ENCODE results near the gene FBXW8.
"Not testable (repeated sequence)": the region's sequence is repeated elsewhere in the genome, so short reads cannot be mapped to it uniquely, and the experiment has no call there.

The FBXW8 gene

GRCh38 chr12:117042862-117043261, 132.1 kb downstream of the FBXW8 start:
- DNase-seq: no peak

DNA sequence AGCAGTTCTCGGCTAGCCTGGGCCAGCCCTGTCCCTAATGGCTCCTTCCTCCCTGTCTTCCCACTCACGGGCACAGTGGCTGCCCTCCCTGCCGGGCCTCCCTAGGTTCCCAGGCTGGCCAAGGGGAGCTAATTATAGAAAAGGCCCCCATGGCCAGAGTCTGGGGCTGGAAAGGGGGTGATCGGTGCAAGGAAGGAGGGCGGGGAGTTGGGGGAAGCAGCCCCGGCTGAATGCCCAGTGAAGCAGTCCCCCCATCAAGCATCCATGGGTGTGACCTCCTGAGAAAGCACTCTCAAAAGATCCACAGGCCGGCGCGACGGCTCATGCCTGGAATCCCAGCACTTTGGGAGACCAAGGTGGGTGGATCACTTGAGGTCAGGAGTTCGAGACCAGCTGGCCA, 133.6 kb downstream of the FBXW8 start:
- no peak for DNase-seq

- peak; percentile 42 for DNase-seq
These were observed 134.0 kb downstream of the FBXW8 start for GRCh38 chr12:117044790-117045159.

- DNase-seq: peak; percentile 61
These were observed 134.6 kb downstream of the FBXW8 start for GRCh38 chr12:117045160-117046010.

GRCh38 chr12:117046011-117046369, 135.2 kb downstream of the FBXW8 start:
- no peak for DNase-seq

DNA sequence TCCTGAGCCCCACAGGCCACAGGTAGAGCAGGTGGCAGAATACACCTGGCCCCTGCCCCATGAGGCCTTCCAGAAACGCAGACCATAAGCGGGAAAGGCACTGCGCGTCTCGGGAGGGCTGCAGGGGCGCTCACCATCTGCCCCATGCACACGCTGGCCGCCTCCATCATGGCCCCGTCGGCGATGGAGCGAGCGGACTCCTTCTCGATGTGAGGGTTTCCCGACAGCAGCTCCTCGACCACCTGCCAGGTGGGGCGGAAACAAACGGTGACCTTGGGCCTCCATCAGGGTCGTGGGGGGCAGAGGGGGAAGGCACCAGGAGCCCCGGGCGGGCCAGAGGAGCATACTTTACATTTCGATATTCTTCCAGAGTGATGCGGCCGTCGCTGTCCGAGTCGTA, 135.7 kb downstream of the FBXW8 start:
- DNase-seq: no peak

- no peak for DNase-seq
These were observed 136.2 kb downstream of the FBXW8 start for GRCh38 chr12:117046861-117047530.

GRCh38 chr12:117047810-117048584, 137.2 kb downstream of the FBXW8 start:
- DNase-seq: peak; percentile 29

DNA sequence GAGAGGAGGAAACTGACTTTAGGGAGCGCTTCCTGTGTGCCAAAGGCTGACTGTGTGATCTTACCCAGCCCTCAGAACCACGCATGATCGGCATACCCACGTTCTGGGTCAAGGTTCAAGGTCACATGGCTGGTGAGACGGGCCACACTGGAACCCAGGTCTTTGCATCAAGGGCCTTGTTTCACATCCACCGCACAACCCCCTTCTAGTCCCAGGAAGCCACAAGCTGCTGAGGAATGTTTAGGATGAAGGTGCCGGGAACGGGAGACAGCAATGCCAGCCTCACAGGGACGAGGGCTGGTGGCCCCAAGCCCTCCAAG, 137.8 kb downstream of the FBXW8 start:
- no peak for DNase-seq

- no peak for DNase-seq
These were observed 138.5 kb downstream of the FBXW8 start for GRCh38 chr12:117049295-117049694.

- DNase-seq: no peak
These were observed 139.3 kb downstream of the FBXW8 start for GRCh38 chr12:117050060-117050459.

DNA sequence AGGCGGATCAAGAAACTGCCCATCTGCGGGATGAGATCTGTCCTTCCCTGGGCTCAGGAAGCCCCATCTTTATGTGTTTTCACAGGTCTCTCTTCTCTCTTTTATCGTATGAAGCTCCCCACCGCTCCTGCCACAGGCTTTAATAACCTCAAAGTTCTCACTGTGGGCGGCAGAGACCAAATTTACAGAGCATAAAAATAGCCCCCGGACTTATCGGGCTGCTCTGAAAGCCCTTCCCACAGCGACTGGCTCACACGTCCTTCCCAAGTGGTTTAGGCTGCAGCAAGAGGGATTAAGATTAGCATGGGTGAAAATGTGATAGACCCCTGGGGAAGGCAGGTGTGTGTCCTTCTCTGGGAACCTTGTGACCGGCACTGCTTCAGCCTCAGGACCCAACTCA, 140.6 kb downstream of the FBXW8 start:
- no peak for DNase-seq

DNA sequence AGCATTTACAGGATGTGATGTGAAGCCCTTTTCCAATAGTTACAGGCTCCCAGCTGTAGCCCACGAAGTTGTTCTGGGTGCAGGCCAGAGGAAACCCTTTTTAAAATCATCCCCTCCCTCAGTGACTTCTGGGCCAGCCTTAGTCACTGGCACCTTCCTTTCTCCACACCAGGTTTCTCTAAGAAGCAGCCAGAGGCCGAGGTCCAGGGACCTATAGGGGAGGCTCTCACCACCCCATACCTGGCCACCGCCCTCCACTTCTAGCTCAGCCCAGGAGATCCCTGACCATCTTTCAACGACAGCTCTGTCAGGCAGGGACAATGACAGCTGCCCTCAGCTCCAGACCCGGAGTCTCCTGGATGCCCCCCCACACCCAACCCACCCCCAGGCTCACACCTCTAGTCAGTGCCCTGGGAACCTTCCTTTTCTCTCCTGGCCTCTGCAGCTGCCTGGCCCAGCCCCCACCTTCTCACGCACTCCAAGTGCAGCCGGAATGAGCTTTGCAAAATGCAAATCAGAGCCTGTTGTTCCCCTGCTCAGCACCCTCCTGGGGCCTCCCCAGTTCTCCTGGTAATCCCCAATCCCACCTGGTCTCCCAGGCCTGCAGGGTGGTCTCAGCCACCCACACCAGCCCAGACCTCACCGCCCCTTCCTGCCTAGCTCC, 141.8 kb downstream of the FBXW8 start:
- no peak for DNase-seq

GRCh38 chr12:117053050-117053400, 142.3 kb downstream of the FBXW8 start:
- no peak for DNase-seq

DNA sequence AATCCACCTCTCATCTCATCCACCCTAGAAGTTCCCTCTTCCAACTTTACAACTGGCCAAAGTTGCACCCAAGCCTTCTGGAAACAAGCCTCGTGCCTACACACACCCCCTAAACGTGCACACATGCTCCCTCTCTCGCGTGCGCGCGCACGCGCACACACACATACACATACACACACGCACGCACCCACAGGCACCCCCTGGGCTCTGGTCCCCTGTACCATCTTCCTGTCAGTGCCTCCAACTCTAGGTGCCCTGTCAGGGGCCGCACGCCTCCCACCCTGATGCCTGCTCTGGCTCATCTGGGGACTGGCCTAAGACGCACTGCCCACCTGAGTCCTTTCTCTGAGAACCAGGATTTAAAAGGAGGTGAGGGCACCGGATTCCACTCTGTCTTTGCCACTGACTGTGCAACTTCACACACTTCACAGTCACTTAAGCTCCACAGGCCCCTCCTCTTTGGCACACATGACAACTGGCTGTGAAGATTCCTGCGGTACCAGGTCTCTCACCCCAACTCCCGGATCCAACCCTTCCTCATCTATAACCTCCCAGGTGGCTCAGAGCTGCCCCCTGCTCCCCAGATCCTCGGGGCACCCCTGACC, 142.9 kb downstream of the FBXW8 start:
- no peak for DNase-seq

DNA sequence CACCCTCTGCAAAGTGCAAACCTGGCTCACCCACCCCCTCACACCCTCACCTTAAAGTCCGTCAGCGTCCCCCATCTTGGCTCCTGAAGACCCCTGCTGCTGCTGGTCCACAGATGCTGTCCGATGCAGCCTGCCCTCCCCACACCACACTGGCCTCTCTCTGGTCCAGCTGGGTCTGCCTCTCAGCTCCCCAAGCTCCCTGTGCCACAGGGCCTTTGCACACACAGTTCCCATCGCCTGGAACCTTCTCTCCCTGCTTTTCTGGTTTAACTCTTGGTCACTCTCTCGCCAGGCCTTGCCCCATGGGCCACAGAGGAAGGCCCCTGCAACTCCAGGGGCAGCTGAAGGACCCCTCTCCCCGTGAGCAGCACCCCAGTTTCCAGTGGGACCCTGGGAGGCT, 143.5 kb downstream of the FBXW8 start:
- no peak for DNase-seq

GRCh38 chr12:117057626-117058025, 146.9 kb downstream of the FBXW8 start:
- not testable (repeated sequence) for DNase-seq

GRCh38 chr12:117058442-117059072, 147.8 kb downstream of the FBXW8 start:
- DNase-seq: no peak

- no peak for DNase-seq
These were observed 148.4 kb downstream of the FBXW8 start for GRCh38 chr12:117059156-117059555.

- DNase-seq: peak; percentile 71
These were observed 149.6 kb downstream of the FBXW8 start for GRCh38 chr12:117060246-117060928.

DNA sequence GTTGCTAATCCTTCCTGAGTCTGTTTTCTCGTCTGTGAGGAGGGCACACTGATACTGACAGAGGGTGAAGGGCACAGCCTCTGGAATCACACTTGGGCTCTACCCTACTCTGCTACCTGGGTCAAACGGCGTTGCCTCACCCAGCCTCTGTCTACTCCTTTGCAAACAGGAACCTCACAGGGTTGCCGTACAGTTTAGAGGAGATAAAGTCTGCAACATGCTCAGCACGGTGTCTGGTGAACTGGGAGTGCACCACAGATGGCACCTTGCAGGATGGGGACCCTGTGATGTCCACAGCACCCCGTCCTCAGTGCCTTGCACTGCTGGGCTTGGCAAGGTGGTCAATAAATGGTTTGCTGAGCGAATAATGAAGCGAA, 150.2 kb downstream of the FBXW8 start:
- DNase-seq: no peak

DNA sequence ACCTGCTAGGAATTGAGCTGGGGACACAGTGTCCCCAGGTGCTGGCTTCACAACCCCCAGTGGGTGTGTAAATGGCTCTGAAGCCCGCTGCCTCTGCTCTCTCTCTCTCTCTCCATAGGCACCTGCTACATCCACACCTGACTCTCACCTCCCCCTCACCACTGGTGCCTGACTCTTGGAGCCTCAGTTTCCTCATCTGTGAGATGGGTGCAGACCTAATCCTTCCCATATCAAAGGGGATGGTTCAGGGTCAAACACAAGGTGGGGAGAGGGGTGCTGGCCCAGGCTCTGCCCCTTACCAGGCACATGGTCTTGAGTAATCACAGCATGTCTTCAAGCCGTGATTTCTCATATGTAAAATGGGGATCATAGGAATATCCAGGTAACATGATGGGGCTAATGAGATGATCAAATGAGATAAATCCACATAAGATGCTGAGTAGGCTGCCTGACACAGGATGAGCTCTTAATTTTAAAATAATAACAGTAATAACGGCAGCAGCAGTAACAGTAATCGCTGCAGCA, 150.9 kb downstream of the FBXW8 start:
- DNase-seq: no peak
